Superior temporal gyrus (tissue), 1 donor: ENCODE measurements around the gene HRH2.
A peak's percentile ranks its signal among the peaks of the same experiment; 100 is the strongest.
"Not testable (repeated sequence)": the region's sequence is repeated elsewhere in the genome, so short reads cannot be mapped to it uniquely, and the experiment has no call there.

ENCODE experiments used
- DNase-seq: peaks from one replicate; pipeline ENCODE4 v3.0.0-alpha.2; 2016; ENCODE audit errors: extremely low spot score

The HRH2 gene, protein sequence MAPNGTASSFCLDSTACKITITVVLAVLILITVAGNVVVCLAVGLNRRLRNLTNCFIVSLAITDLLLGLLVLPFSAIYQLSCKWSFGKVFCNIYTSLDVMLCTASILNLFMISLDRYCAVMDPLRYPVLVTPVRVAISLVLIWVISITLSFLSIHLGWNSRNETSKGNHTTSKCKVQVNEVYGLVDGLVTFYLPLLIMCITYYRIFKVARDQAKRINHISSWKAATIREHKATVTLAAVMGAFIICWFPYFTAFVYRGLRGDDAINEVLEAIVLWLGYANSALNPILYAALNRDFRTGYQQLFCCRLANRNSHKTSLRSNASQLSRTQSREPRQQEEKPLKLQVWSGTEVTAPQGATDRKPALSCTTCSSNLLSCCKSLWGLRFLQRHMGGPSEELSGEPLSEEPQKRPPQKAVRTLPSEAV

DNA sequence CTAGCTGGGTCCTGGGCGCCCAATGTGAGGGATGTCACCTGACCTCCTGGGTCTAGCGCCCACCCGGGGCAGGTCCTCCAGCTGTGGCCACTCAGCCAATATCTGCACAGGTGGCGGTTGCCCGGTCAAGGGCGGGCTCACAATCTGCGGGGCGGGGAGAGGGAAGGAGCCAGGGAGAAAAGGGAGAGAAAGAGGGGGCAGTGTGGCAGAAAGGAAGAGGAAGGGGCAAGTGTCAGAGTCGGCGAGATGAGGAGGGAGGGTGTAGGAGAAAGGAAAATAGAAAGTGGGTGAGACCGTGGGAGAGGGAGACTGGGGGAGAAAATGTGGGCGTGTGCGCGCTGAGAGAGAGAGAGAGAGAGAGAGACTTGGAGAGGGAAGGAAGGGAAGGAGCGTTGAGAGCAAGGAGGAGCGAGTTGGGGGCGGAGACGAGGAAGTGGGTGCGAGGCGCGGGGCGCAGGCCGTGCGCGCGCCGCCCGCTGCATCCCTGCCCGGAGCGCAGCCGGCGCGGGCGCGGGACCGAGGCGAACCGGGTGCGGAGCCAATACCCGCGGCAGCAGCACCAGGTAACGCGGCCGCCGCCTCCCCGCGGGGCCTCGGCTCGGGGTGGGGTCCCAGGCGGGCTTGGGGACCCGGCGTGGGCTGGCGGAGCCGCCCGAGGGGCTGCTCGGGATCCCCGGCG, at the start of gene HRH2:
Gene HRH2, plus strand, starts transcription at position 479 of the 679 bp plus-strand sequence. CDS start 25,163 bp downstream, outside the sequence.
- peak; percentile 32 for DNase-seq

DNA sequence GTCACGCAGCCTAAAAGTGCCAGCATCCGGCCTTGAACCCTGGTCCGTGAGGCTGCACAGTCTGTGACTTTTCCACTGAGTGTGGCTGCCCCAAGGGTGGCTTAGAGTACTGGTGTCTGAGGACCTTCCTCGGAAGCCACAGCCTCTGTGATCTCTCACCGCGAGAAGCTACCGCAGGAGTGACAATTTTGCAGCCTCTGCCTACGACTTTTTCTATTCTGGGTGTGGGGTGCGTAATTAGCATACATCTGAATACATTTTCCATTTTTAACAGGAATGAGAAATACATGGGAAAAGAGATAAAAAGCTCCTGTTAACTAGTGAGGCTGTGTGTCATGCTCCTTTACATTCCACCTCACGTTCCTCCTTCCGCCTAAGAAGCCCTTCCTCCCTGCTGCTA, 48.3 kb upstream of the HRH2 start:
- DNase-seq, result peak; percentile 56

DNA sequence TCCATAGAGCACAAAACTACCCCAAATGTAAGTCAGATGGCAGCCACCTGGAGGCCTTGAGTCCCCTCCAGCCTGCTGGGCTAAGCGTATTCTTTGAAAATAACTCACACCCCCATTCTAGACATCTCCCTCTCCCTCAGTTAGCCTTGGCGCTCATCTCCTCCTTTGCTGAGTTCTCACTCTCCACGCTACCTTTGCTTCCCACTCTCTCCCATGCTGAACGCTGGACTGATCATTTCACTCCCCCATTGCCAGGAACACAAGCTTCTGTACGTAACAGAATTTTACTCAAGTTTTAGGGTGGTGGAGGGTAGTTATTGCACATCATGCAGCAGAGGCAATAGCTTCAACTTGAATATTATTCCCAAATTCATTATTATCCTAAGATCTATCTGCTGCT, 47.5 kb upstream of the HRH2 start:
- DNase-seq, result no peak

DNA sequence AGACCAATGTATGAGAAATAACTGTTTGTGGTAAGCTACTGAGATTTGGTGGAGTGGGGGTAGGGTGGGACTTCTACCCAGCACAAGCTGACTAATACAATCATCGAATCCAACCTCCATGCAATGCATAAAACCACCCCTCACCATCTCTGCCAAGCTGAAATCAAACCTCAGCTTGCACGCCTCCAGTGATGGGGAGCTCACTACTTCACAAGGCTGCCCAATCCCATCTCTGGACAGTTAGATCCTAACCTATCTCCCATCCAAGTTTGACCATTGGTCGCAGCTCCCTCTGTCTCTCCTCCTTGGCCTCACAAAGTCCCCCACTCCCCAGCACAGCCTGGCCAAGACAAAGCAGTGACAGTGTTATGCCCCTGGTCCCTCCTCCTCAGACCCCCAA, 47.0 kb upstream of the HRH2 start:
- no peak for DNase-seq

DNA sequence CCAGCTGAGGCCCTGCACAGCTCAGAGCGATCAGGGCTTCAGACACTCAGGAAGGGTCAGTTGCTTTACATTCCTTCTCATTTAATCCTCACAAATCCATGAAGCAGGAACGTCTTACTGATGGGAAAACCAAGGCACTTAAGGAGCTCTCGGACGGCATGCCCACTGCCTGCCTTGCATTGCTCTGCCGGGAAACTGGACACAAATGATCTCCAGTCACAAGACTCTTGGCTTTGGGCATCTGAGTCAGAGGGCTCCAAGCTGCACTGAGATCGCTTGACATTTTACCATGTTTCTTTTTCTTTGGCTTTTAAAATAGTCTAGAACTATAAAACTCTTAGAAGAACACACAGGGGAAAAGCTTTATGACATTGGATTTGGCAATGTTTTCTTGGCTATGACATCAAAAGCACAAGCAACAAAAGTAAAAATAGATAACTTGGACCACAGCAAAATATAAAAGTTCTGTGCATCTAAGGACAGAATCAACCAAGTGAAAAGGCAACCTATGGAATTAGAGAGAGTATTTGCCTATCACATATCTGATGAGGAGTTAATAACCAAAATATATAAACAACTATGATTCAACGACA, 43.6 kb upstream of the HRH2 start:
- DNase-seq, result no peak

DNA sequence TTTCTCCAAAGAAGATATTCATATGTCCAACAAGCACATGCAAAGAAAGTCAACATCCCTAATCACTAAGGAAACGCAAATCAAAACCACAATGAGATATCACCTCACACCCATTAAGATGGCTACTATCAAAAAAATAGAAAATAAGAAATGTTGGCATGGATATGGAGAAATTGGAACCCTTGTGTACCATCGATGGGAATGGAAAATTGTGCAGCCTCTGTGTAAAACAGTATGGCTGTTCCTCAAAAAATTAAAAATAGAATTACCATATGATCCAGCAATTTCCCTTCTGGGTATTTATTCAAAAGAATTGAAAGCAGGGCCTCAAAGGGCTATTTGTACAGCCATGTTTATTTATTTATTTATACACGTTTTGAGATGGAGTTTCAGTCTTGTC, 43.0 kb upstream of the HRH2 start:
- DNase-seq, result no peak

DNA sequence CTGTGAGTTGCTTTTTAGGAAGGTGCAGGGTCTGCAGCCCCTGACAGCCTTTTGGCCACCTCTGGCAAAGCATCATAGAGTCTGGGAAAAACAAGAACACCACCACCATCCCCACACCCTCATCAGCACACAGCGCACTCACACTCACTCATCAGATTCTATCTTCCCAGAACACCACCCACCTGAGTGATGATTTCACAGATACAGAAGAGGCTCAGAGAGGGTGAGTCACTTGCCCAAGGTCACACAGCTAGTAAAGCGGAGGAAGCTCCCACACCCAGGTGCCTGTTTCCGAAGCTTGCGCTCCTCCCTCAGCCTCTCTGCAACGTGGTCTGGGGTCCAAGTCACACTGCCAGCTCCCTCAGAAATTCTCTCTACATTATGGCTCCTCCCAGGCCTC, 41.8 kb upstream of the HRH2 start:
- no peak for DNase-seq

DNA sequence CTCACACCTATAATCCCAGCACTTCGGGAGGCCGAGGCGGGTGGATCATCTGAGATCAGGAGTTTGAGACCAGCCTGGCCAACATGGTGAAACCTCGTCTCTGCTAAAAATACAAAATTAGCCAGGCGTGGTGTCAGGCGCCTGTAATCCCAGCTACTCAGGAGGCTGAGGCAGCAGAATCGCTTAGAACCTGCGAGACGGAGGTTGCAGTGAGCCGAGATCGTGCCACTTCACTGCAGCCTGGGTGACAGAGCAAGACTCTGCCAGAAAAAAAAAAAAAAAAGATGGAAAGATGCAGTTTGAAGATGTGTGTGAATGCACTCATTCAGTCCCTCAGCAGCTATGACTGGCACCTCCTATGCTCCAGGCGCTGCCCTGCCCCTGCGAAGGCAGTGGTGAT, 41.3 kb upstream of the HRH2 start:
- not testable (repeated sequence) for DNase-seq

DNA sequence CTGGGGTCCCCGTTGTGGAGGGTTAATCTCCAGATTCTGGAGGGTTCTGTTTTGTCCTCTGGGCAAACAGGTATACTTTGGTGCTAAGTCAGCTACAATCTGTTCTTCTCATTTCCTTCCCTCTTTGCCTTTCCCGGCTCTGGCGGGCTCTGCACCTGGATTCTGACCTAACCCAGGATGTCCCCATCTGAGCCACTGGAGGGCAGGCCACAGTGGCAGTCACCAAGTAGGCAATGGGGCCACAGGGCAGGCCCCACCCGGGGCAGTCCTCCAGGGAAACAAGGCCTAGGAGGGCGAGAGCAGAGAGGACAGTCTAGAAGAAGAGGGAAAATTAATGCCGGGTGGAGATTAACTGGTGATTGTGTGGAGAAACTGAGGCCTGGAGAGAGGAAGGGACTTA, 40.4 kb upstream of the HRH2 start:
- DNase-seq, result no peak

DNA sequence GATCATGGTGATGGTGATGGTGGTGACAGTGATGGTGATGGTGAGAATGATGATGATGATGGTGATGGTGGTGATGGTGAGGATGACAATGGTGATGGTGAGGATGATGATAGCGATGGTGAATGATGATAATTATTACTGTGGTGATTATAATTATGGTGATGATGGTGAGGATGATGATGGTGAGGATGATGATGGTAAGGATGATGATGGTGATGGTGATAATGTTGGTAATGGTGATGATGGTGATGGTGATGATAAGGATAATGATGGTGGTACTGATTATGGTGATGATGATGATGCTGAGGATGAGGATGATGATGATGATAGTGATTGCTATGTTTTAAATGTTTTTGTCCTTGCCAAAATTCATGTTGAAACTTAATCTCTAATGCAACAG, 37.3 kb upstream of the HRH2 start:
- DNase-seq, result no peak

DNA sequence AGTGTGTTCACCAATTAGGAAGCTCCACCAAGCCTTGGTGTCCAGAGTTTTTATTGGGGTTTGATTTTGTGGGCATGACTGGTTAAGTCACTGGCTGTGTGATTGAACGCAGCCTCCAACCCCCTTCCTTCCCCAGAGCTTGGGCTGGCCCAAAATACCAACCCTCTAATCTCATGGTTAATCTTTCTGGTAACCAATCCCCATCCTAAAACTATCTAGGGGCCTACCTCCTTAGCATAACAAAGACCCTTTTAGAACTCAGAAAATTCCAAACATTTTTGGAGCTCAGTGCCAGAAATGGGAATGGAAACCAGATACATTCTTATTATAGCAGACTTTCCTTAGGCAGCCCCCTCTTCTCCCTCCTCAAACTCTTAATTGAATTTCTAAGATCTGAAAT, 35.9 kb upstream of the HRH2 start:
- no peak for DNase-seq

DNA sequence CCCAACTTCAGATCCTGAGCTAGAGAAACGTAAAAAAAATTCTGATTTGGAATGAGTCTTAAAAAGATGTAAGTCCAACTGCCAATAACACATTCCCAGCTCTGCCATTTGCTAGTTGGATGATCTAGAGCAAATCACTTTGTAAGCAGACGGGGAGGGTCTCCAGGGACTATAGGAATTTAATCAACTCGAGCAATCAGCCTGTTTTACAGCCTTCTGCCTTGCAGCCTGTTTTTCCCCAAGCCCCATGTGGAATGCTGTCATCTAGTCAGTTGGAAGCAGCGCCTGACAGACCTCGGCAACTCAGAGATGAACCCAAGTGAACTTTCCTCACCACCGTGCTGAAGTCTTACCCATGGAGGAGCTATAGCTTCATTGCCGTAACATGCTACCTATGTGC, 34.8 kb upstream of the HRH2 start:
- no peak for DNase-seq

DNA sequence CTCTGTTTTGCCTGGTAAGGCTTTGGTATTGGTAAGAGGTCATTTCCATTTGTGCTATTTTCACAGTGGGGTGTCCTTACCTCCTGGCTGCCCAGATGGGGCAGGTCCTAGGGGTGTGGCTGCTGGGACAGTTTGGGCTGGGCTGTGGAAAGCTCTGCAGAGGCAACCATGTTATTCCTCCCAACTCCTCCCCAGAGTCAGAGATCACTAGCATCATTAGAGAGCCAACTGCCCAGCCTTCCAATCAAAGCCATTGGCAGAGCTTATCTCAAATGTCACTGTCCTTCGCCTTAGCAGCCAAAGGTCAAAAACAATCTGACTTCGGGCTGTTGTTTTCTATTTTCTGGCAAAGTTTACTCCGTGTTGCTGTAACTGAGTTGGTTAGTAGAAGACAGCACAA, 33.6 kb upstream of the HRH2 start:
- DNase-seq, result no peak

DNA sequence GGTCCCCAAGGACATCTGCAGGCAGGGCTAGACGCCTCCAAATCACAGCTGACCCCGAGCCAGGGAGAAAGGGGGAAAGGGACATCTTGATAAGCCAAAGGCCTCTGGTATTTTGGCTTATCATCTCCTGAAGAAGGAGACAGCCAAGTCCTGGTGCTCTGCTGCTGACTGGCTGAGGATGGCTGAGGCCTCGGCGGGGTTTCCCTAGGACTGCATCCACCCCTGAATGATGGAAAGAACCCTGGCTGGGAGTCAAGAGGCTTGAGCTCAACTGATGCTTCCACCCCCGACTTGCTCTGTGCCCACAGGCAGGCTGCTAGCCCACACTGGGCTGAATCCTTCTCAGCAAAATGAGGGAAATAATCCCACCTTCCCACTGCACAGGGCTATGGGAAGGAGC, 30.9 kb upstream of the HRH2 start:
- no peak for DNase-seq

DNA sequence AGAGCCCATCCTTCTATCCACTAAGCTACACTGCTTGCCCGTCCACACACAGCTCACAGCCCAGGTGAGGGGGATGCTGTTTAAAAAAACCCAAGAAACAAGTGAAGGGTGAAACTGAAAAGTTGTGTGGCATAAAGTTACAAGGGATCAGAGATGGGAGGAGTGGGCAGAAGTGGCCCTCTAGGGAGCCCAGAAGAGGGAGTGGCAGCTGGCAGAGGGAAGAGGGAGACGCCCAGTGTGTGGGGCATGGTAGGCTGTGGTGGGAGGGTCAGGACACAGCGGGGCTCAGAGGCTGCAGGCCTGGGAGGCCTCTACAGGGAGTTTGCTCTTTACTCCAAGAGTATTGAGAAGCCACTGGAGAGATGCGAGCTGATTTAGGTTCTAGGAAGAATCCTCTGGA, 30.1 kb upstream of the HRH2 start:
- no peak for DNase-seq

DNA sequence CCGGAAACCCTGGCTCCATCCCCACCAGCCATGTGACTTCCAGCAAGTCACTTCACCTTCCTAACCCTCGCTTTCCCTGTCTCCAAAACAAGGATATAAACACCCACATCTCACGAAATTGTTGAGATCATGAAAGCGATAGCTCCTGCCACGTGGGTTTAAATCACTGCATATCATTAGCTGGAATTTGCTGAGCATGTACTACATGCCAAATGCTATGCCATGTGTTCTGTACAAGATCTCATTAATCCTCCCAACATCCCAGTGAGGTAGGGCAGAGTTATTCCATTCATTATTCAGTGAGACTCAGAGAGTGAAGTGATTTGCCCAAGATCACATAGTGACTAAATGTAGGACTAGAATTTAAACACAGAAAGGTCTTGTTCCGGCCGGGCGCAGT, 29.2 kb upstream of the HRH2 start:
- DNase-seq, result no peak

DNA sequence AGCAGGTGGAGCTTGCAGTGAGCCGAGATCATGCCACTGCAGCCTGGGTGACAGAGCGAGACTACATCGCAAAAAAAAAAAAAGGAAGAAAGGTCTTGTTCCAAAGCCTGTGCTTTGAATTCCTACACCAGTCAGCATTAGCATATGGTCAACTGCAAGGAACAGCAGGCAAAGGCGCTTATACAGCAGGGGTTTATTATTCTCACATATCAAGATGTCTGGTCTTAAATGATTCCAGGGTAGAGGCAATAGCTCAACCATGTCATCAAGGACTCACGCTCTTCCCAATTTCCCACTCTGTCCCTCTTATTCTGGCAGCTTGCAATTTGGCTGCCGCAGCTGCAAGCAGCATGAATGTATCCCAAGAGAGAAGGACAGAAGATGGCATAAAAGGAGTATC, 28.6 kb upstream of the HRH2 start:
- DNase-seq, result no peak

DNA sequence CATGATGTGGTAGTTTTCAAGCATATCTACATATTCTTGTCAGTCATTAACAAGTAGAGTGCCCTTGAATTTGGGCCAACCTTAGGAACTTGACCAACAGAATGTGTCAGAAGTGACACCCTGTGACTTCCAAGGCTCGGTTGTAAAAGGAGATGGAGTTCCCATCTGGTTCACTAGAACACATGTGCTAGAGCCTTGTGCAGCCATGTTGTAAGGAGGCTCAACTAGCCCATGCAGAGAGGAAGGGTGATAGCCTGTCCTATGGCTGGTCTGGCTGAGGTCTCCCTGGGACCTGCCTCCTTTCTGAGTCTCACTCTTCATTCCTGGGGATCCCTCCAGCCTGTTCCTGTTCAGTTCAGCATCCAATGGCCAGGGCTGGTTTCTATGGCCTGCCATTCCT, 28.1 kb upstream of the HRH2 start:
- DNase-seq, result no peak

DNA sequence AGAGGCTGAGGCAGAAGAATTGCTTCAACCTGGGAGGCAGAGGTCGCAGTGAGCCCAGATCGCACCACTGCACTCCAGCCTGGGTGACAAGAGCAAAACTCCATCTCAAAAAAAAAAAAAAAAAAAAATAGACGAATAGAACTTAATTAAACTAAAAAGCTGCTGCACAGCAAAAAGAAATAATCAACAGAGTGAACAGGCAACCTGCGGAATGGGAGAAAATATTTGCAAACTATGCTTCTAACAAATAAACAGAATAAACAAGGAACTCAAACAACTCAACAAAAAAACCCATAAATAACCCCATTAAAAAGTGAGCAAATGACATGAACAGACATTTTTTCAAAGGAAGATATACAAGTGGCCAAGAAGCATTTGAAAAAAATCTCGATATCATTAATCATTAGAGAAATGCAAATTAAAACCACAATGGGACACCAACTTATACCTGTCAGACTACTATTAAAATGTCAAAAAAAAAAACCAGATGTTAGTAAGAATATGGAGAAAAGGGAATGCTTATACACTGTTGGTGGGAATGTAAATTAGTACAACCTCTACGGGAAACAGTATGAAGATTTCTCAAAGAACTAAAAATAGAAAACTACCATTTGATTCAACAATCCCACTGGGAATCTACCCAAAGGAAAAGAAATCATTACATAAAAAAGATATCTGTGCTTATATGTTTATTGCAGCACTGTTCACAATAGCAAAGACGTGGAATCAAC, 21.9 kb upstream of the HRH2 start:
- DNase-seq, result no peak

DNA sequence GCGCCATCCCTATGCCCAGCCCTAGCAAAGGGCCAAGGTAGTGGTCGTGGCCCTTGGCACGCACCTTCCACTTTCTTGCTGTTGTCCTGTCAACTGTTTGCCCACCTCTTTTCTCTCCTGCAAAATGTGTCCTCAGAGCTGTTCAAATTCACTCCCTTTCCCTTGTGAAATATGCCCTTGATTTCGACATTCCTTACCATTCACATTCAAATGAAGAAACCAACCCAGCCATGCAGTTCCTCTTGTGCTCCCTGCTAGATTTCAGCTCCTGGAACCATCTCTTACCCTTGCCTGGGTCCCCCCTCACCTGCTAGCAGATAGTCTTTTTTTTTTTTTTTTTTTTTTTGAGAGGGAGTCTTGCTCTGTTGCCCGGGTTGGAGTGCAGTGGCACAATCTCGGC, 19.6 kb upstream of the HRH2 start:
- DNase-seq, result no peak

DNA sequence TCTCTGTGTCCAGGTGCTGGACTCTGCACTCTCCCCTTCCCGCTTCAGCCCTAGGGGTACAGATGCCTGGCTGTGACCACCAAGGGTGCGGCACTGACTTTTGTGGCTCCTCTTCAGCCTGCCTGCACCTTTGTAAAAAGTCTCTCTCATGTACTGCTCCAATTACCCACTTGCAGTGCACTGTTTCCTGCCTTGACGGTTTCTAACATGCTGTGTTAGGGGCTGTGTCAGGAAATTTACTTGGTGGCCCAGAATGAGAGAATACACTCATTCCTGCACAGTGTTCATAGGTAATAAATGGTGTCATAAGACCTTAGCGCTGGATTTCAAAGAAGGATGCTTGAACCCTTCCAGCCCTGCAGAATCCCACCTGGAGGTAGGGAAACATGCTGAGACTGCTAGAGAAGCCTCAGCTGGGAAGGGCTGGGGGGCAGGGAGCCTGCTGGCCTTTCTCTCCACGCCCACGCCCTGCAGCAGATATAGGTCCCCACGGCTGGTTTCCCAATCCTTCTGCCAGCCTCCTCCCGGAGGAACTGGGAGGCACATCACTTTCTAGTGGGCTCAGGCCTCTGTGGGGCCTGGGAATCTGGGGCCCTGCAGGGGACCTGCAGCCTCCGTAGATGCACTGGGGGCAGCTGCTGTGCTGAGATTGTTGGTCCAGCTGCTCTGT, 17.6 kb upstream of the HRH2 start:
- no peak for DNase-seq

DNA sequence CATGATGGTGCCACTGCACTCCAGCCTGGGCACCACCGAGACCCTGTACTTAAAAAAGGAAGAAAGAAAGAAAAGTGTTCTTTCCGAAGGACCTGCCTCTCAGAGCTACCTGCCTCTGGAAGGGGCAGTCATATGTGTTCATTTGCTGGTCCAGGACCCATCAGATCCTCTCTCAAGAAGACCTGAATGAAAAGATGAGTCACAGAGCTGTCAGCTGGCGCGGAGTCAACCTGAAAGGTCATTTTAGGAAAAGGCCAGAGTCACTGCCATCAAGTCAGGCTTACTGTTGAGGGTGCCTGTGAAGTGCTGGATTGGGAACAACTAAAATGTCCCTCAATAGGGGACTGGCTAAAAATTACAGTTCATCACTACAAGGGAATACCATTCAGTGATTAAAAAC, 14.9 kb upstream of the HRH2 start:
- DNase-seq, result no peak
